Activated T-cell treated with anti-CD3 and anti-CD28 coated beads, Interleukin-2, amount 50 U/mL, for 4 hours (primary cell): Measurements from ENCODE around the gene AKAP6. TPM values are rescaled to one million over a fixed set of nuclear protein-coding genes. Genes with fewer than 3 reads are reported as not detected.

ENCODE experiments used
- ATAC-seq, 2 donors: fragments of 200-7000 bp; cut with Tn5 transposase; one replicate each; pipeline ENCODE4 v1.10.0; 2021
- DNase-seq: peaks from one replicate; pipeline ENCODE4 v3.0.0-alpha.2; 2020
- H3K27me3 Mint-ChIP-seq: one replicate; pipeline ENCODE4 v1.8.0; 2021; ENCODE audit warnings: low read depth, mixed read lengths
- H3K36me3 Mint-ChIP-seq: one replicate; pipeline ENCODE4 v1.8.0; 2022; ENCODE audit warnings: mixed read lengths; ENCODE audit not compliant: insufficient read depth
- H3K4me1 Mint-ChIP-seq: one replicate; pipeline ENCODE4 v1.8.0; 2021; ENCODE audit warnings: low read depth, mixed read lengths
- H3K4me3 Mint-ChIP-seq: one replicate; pipeline ENCODE4 v1.8.0; 2021; ENCODE audit warnings: mild to moderate bottlenecking, moderate library complexity, mixed read lengths
- H3K9me3 Mint-ChIP-seq: one replicate; pipeline ENCODE4 v1.8.0; 2021; ENCODE audit warnings: mixed read lengths
- total RNA-seq, 3 donors: library from RNA; stranded (reverse); gene quantifications; one replicate each; pipeline ENCODE4 v1.2.1, GENCODE V29; 2021

AKAP6 gene
- total RNA-seq, 3 donors from 2014 or later = 0.76 to 1.7 (median 1.3) TPM

GRCh38 chr14:32507029-32507984 is 178.2 kb downstream of the AKAP6 start:
- no peaks in the 10 kb centered on the region for H3K36me3 Mint-ChIP-seq
- no peak overlapping the region for H3K4me3 Mint-ChIP-seq
- no peaks in the 10 kb centered on the region for H3K27me3 Mint-ChIP-seq
- no peaks in the 10 kb centered on the region for H3K9me3 Mint-ChIP-seq
- DNase-seq (no peak), ATAC-seq (no peak)
- no peaks in the 10 kb centered on the region for H3K4me1 Mint-ChIP-seq

GRCh38 chr14:32508281-32508680 is 179.2 kb downstream of the AKAP6 start:
- no peak overlapping the region for H3K4me3 Mint-ChIP-seq
- DNase-seq = no peak
- H3K36me3 Mint-ChIP-seq = no peaks in the 10 kb centered on the region
- no peaks in the 10 kb centered on the region for H3K4me1 Mint-ChIP-seq
- no peak for ATAC-seq
- H3K9me3 Mint-ChIP-seq = no peaks in the 10 kb centered on the region
- no peaks in the 10 kb centered on the region for H3K27me3 Mint-ChIP-seq

- no peaks in the 10 kb centered on the region for H3K27me3 Mint-ChIP-seq
- DNase-seq (no peak), ATAC-seq (no peak)
- H3K4me3 Mint-ChIP-seq = no peak overlapping the region
- no peaks in the 10 kb centered on the region for H3K36me3 Mint-ChIP-seq
- H3K4me1 Mint-ChIP-seq = no peaks in the 10 kb centered on the region
- H3K9me3 Mint-ChIP-seq = no peaks in the 10 kb centered on the region
Observed at GRCh38 chr14:32509632-32510187, 180.6 kb downstream of the AKAP6 start.

- Mint-ChIP-seq H3K36me3 (no peaks in the 10 kb centered on the region), H3K27me3 (no peaks in the 10 kb centered on the region), H3K9me3 (no peaks in the 10 kb centered on the region), H3K4me3 (no peak overlapping the region), H3K4me1 (no peaks in the 10 kb centered on the region)
- DNase-seq = no peak
- no peak for ATAC-seq
Observed at GRCh38 chr14:32510815-32511214, 181.7 kb downstream of the AKAP6 start.

GRCh38 chr14:32512348-32512747 is 183.2 kb downstream of the AKAP6 start:
- Mint-ChIP-seq H3K4me1 (no peaks in the 10 kb centered on the region), H3K27me3 (no peaks in the 10 kb centered on the region), H3K36me3 (no peaks in the 10 kb centered on the region), H3K9me3 (no peaks in the 10 kb centered on the region), H3K4me3 (no peak overlapping the region)
- ATAC-seq (no peak), DNase-seq (no peak)

- Mint-ChIP-seq H3K4me1 (no peaks in the 10 kb centered on the region), H3K4me3 (no peak overlapping the region), H3K27me3 (no peaks in the 10 kb centered on the region), H3K9me3 (no peaks in the 10 kb centered on the region), H3K36me3 (no peaks in the 10 kb centered on the region)
- no peak for ATAC-seq
- DNase-seq = no peak
Observed at GRCh38 chr14:32512813-32513212, 183.7 kb downstream of the AKAP6 start.

GRCh38 chr14:32513571-32514009 is 184.5 kb downstream of the AKAP6 start:
- Mint-ChIP-seq H3K4me3 (no peak overlapping the region), H3K4me1 (no peaks in the 10 kb centered on the region), H3K36me3 (no peaks in the 10 kb centered on the region), H3K27me3 (no peaks in the 10 kb centered on the region), H3K9me3 (peaks cover 6% of the 10 kb centered on the region)
- ATAC-seq (no peak), DNase-seq (no peak)

GRCh38 chr14:32514236-32514635 is 185.1 kb downstream of the AKAP6 start:
- ATAC-seq (no peak), DNase-seq (no peak)
- Mint-ChIP-seq H3K4me1 (no peaks in the 10 kb centered on the region), H3K36me3 (no peaks in the 10 kb centered on the region), H3K27me3 (no peaks in the 10 kb centered on the region), H3K9me3 (peaks cover 6% of the 10 kb centered on the region), H3K4me3 (no peak overlapping the region)

GRCh38 chr14:32514681-32515080 is 185.6 kb downstream of the AKAP6 start:
- no peak for ATAC-seq
- DNase-seq = no peak
- Mint-ChIP-seq H3K4me1 (no peaks in the 10 kb centered on the region), H3K36me3 (no peaks in the 10 kb centered on the region), H3K27me3 (no peaks in the 10 kb centered on the region), H3K4me3 (no peak overlapping the region), H3K9me3 (peaks cover 6% of the 10 kb centered on the region)

- no peaks in the 10 kb centered on the region for H3K27me3 Mint-ChIP-seq
- no peaks in the 10 kb centered on the region for H3K36me3 Mint-ChIP-seq
Observed at GRCh38 chr14:32524609-32525375, 195.7 kb downstream of the AKAP6 start.

GRCh38 chr14:32525591-32525990 is 196.5 kb downstream of the AKAP6 start:
- no peak overlapping the region for H3K4me3 Mint-ChIP-seq
- no peaks in the 10 kb centered on the region for H3K36me3 Mint-ChIP-seq
- DNase-seq (no peak), ATAC-seq (no peak)
- H3K27me3 Mint-ChIP-seq = no peaks in the 10 kb centered on the region
- H3K4me1 Mint-ChIP-seq = no peaks in the 10 kb centered on the region
- no peaks in the 10 kb centered on the region for H3K9me3 Mint-ChIP-seq

More at GRCh38 chr14:32524609-32525375, 195.7 kb downstream of the AKAP6 start:
- Mint-ChIP-seq H3K4me1 (no peaks in the 10 kb centered on the region), H3K9me3 (no peaks in the 10 kb centered on the region), H3K4me3 (no peak overlapping the region)
- no peak for ATAC-seq
- DNase-seq = no peak

GRCh38 chr14:32530800-32531199 is 201.7 kb downstream of the AKAP6 start:
- no peak overlapping the region for H3K4me3 Mint-ChIP-seq
- no peak for DNase-seq
- no peaks in the 10 kb centered on the region for H3K9me3 Mint-ChIP-seq
- H3K4me1 Mint-ChIP-seq = no peaks in the 10 kb centered on the region
- peaks cover 3% of the 10 kb centered on the region for H3K27me3 Mint-ChIP-seq
- no peak for ATAC-seq
- no peaks in the 10 kb centered on the region for H3K36me3 Mint-ChIP-seq

GRCh38 chr14:32531942-32532515 is 202.9 kb downstream of the AKAP6 start:
- H3K27me3 Mint-ChIP-seq = peaks cover 3% of the 10 kb centered on the region
- no peaks in the 10 kb centered on the region for H3K9me3 Mint-ChIP-seq
- DNase-seq (no peak), ATAC-seq (no peak)
- H3K4me1 Mint-ChIP-seq = no peaks in the 10 kb centered on the region
- H3K36me3 Mint-ChIP-seq = no peaks in the 10 kb centered on the region
- H3K4me3 Mint-ChIP-seq = no peak overlapping the region

- Mint-ChIP-seq H3K4me3 (no peak overlapping the region), H3K27me3 (peaks cover 3% of the 10 kb centered on the region), H3K4me1 (no peaks in the 10 kb centered on the region), H3K9me3 (no peaks in the 10 kb centered on the region), H3K36me3 (no peaks in the 10 kb centered on the region)
- ATAC-seq = no peak
- no peak for DNase-seq
Observed at GRCh38 chr14:32534145-32534544, 205.0 kb downstream of the AKAP6 start.
